MCF 10A (cell line): ENCODE measurements around the gene ELP6. TPM values are rescaled to one million over a fixed set of nuclear protein-coding genes. Genes with fewer than 3 reads are reported as not detected.

Experiments
- BruUV-seq: library from RNA; stranded (reverse); fragments of 400-500 nt; replicated peaks from 2 replicates; lab custom pipeline; 2021; lab: Mats Ljungman, UMichigan
- CTCF ChIA-PET: fragments of 300-600 bp; sonication (Branson Sonifier 250); formaldehyde crosslinking; extraction: SDS; loops from one replicate; lab custom pipeline; 2021; ENCODE audit warnings: antibody characterized with exemption, inconsistent platforms; lab: Yijun Ruan, JAX
- POLR2A ChIA-PET: fragments of 300-600, 350-650 bp; sonication (Branson Sonifier 250); formaldehyde crosslinking; extraction: SDS; loops from one replicate; lab custom pipeline; 2020; ENCODE audit warnings: antibody characterized with exemption, inconsistent platforms; lab: Yijun Ruan, JAX
- DNase-seq: peaks from one replicate; pipeline ENCODE4 v3.0.0-alpha.2; 2018; ENCODE audit not compliant: unreplicated experiment
- H3K27ac Mint-ChIP-seq: one replicate; pipeline ENCODE4 v1.8.0; 2022; ENCODE audit warnings: mild to moderate bottlenecking, low read depth, mixed read lengths; ENCODE audit not compliant: unreplicated experiment
- H3K27me3 Mint-ChIP-seq: one replicate; pipeline ENCODE4 v1.8.0; 2022; ENCODE audit warnings: mixed read lengths; ENCODE audit not compliant: insufficient read depth, unreplicated experiment
- H3K36me3 Mint-ChIP-seq: one replicate; pipeline ENCODE4 v1.8.0; 2022; ENCODE audit warnings: mild to moderate bottlenecking, moderate library complexity, mixed read lengths; ENCODE audit not compliant: insufficient read depth, unreplicated experiment
- H3K4me1 Mint-ChIP-seq: one replicate; pipeline ENCODE4 v1.8.0; 2022; ENCODE audit warnings: mixed read lengths; ENCODE audit not compliant: insufficient read depth, unreplicated experiment
- H3K4me3 Mint-ChIP-seq: one replicate; pipeline ENCODE4 v1.8.0; 2022; ENCODE audit warnings: mild to moderate bottlenecking, moderate library complexity, mixed read lengths; ENCODE audit not compliant: unreplicated experiment
- H3K9me3 Mint-ChIP-seq: one replicate; pipeline ENCODE4 v1.8.0; 2022; ENCODE audit warnings: mixed read lengths; ENCODE audit not compliant: unreplicated experiment
- CTCF ChIP-seq: fragments of 200-600 bp; IDR thresholded peaks from one replicate; pipeline ENCODE4 v1.8.0; 2022; ENCODE audit warnings: antibody characterized with exemption, mild to moderate bottlenecking; ENCODE audit not compliant: unreplicated experiment
- intact Hi-C: fragments of 100-400 bp; cut with micrococcal nuclease; formaldehyde crosslinking; loops from 2 replicates; pipeline ENCODE4 v1.14.1; 2022
- total RNA-seq: library from RNA; stranded (reverse); gene quantifications from 2 replicates; pipeline ENCODE4 v1.2.3, GENCODE V29; 2022

The ELP6 gene
- total RNA-seq, 1 experiment from 2014 or later: 33.5 TPM

GRCh38 chr3:47452453-47453215, 60.9 kb downstream of the ELP6 start:
- no peak overlapping the region for H3K27ac Mint-ChIP-seq
- ChIA-PET POLR2A (interaction anchor here (1.0 to 1.2 kb wide), 3 partner anchors 8 to 24 kb away, joined by 3 to 6 read pairs (median 5); partner anchors contain the start of gene SCAP), CTCF (interaction anchor here (0.6 to 1.5 kb wide), 4 partner anchors 9 to 803 kb away, joined by 3 to 5 read pairs (median 3); no protein-coding TSS in a partner anchor)
- peaks cover 9% of the 10 kb centered on the region for H3K9me3 Mint-ChIP-seq
- H3K27me3 Mint-ChIP-seq: no peaks in the 10 kb centered on the region
- peaks cover 14% of the 10 kb centered on the region for H3K4me1 Mint-ChIP-seq
- no TSS peak for BruUV-seq
- DNase-seq: no peak
- peaks cover 21% of the 10 kb centered on the region for H3K36me3 Mint-ChIP-seq
- TF ChIP-seq CTCF: no peak
- intact Hi-C loops: no loop called here
- no peak overlapping the region for H3K4me3 Mint-ChIP-seq

Other genes starting within 250 kb of the ELP6 start
- gene KIF9, start 230.9 kb downstream of the ELP6 start, total RNA-seq: 6.7 and 9.5 TPM in 2 replicates
- 36.4 and 36.6 TPM in 2 replicates for gene KLHL18, start 230.8 kb downstream of the ELP6 start, total RNA-seq
- 44.5 and 46.9 TPM in 2 replicates for gene PTPN23, start 132.7 kb downstream of the ELP6 start, total RNA-seq
- 84.3 and 87.8 TPM in 2 replicates for gene SCAP, start 37.8 kb downstream of the ELP6 start, total RNA-seq
- gene CSPG5, start 65.2 kb upstream of the ELP6 start, total RNA-seq: 0.44 and 0.71 TPM in 2 replicates